GM23338 (cell line): ENCODE measurements around the gene APP. TPM values are rescaled to one million over a fixed set of nuclear protein-coding genes. Genes with fewer than 3 reads are reported as not detected.

ENCODE experiments used
- ATAC-seq: fragments of 200-7000 bp; cut with Tn5 transposase; 3 replicates; pipeline ENCODE4 v1.9.1; 2020
- DNase-seq: peaks from one replicate; pipeline ENCODE4 v3.0.0-alpha.2; 2015; ENCODE audit warnings: low spot score
- H2AFZ ChIP-seq: fragments of 200-600 bp; sonication (generic); 2 replicates; pipeline ENCODE4 v1.8.0; 2016; ENCODE audit warnings: antibody characterized with exemption, mild to moderate bottlenecking, moderate library complexity
- H3F3A ChIP-seq: fragments of 200-600 bp; sonication (generic); replicated peaks from 2 replicates; pipeline ENCODE4 v1.8.0; 2017; ENCODE audit warnings: antibody characterized with exemption, mixed run types, low read depth
- H3K27ac ChIP-seq: fragments of 200-600 bp; sonication (generic); 2 replicates; pipeline ENCODE4 v1.6.1; 2016; ENCODE audit warnings: low read depth
- H3K27me3 ChIP-seq: fragments of 200-600 bp; sonication (generic); 2 replicates; pipeline ENCODE4 v1.8.0; 2016; ENCODE audit warnings: mild to moderate bottlenecking, mixed run types, moderate library complexity; ENCODE audit not compliant: insufficient read depth
- H3K36me3 ChIP-seq: fragments of 200-600 bp; sonication (generic); 2 replicates; pipeline ENCODE4 v1.8.0; 2016; ENCODE audit warnings: mild to moderate bottlenecking; ENCODE audit not compliant: insufficient read depth
- H3K4me1 ChIP-seq: fragments of 200-600 bp; sonication (generic); 2 replicates; pipeline ENCODE4 v1.8.0; 2016; ENCODE audit warnings: mild to moderate bottlenecking, moderate library complexity; ENCODE audit not compliant: insufficient read depth
- H3K4me2 ChIP-seq: fragments of 200-600 bp; sonication (generic); 2 replicates; pipeline ENCODE4 v1.7.1; 2017; ENCODE audit warnings: mixed run types
- H3K4me3 ChIP-seq: fragments of 200-600 bp; sonication (generic); 2 replicates; pipeline ENCODE4 v1.6.1; 2016; ENCODE audit warnings: mixed run types
- H3K79me2 ChIP-seq: fragments of 200-600 bp; sonication (generic); replicated peaks from 2 replicates; pipeline ENCODE4 v1.8.0; 2017; ENCODE audit warnings: mild to moderate bottlenecking; ENCODE audit not compliant: insufficient read depth
- H3K9me2 ChIP-seq: fragments of 200-600 bp; sonication (generic); 2 replicates; pipeline ENCODE4 v1.8.0; 2017; ENCODE audit not compliant: insufficient read depth
- H4K20me1 ChIP-seq: fragments of 200-600 bp; sonication (generic); replicated peaks from 2 replicates; pipeline ENCODE4 v1.8.0; 2017; ENCODE audit warnings: mild to moderate bottlenecking; ENCODE audit not compliant: insufficient read depth
- H3K27ac Mint-ChIP-seq: 2 replicates; pipeline ENCODE4 v1.8.0; 2020; ENCODE audit warnings: inconsistent platforms, mild to moderate bottlenecking, moderate library complexity, mixed read lengths
- H3K27me3 Mint-ChIP-seq: 3 replicates; pipeline ENCODE4 v1.8.0; 2022; ENCODE audit warnings: low read depth, mild to moderate bottlenecking, moderate library complexity, mixed read lengths, inconsistent platforms; ENCODE audit not compliant: insufficient read depth, poor library complexity
- H3K36me3 Mint-ChIP-seq: 3 replicates; pipeline ENCODE4 v1.8.0; 2021; ENCODE audit warnings: low read depth, mild to moderate bottlenecking, inconsistent platforms, moderate library complexity, mixed read lengths
- H3K4me1 Mint-ChIP-seq: 3 replicates; pipeline ENCODE4 v1.8.0; 2020; ENCODE audit warnings: mild to moderate bottlenecking, inconsistent platforms, mixed read lengths
- H3K4me3 Mint-ChIP-seq: 3 replicates; pipeline ENCODE4 v1.8.0; 2021; ENCODE audit warnings: moderate library complexity, mild to moderate bottlenecking, inconsistent platforms, mixed read lengths
- H3K9me3 Mint-ChIP-seq: 3 replicates; pipeline ENCODE4 v1.8.0; 2020; ENCODE audit warnings: moderate library complexity, mild to moderate bottlenecking, inconsistent platforms, mixed read lengths
- CREB1 ChIP-seq: fragments of 250-450 bp; sonication (Bioruptor Pico); IDR thresholded peaks from 2 replicates; pipeline ENCODE4 v1.5.0; 2020; ENCODE audit warnings: low read depth, mild to moderate bottlenecking, moderate library complexity
- CTCF ChIP-seq, 2 experiments: fragments of 200-600 bp in 1 of 2; sonication (generic) in 1 of 2; conservative IDR thresholded peaks; 2 replicates each; pipeline versions ENCODE4 v1.5.1 to v1.6.1; 2016 to 2017; ENCODE audit warnings: antibody characterized with exemption in 2 of 2, low read depth in 2 of 2, mild to moderate bottlenecking in 2 of 2, moderate library complexity in 1 of 2
- ETS1 ChIP-seq: IDR thresholded peaks from 2 replicates; pipeline ENCODE4 v1.6.1; 2016; ENCODE audit warnings: antibody characterized with exemption
- EZH2 ChIP-seq: fragments of 200-600 bp; sonication (generic); IDR thresholded peaks from one replicate; pipeline ENCODE4 v1.8.0; 2017; ENCODE audit warnings: antibody characterized with exemption, mild to moderate bottlenecking, low read depth; ENCODE audit not compliant: unreplicated experiment
- EZH2phosphoT487 ChIP-seq: fragments of 200-600 bp; sonication (generic); IDR thresholded peaks from one replicate; pipeline ENCODE4 v1.8.1; 2018; ENCODE audit warnings: antibody characterized with exemption; ENCODE audit not compliant: unreplicated experiment
- JUNB ChIP-seq: IDR thresholded peaks from one replicate; pipeline ENCODE4 v1.6.1; 2016; ENCODE audit warnings: antibody characterized with exemption; ENCODE audit not compliant: unreplicated experiment
- NANOG ChIP-seq: IDR thresholded peaks from 2 replicates; pipeline ENCODE4 v1.6.1; 2016; ENCODE audit warnings: antibody characterized with exemption, borderline replicate concordance
- POLR2AphosphoS5 ChIP-seq: IDR thresholded peaks from 2 replicates; pipeline ENCODE4 v1.6.1; 2016; ENCODE audit warnings: antibody characterized with exemption, low read depth
- REST ChIP-seq: IDR thresholded peaks from one replicate; pipeline ENCODE4 v1.6.1; 2018; ENCODE audit warnings: antibody characterized with exemption; ENCODE audit not compliant: unreplicated experiment
- STAT1 ChIP-seq: IDR thresholded peaks from one replicate; pipeline ENCODE4 v1.6.1; 2016; ENCODE audit warnings: antibody characterized with exemption; ENCODE audit not compliant: unreplicated experiment
- ZNF114 ChIP-seq: fragments of 250-450 bp; sonication (Bioruptor Pico); IDR thresholded peaks from 2 replicates; pipeline ENCODE4 v1.5.0; 2020; ENCODE audit warnings: mild to moderate bottlenecking, moderate library complexity
- ZNF331 ChIP-seq: fragments of 250-450 bp; sonication (Bioruptor Pico); IDR thresholded peaks from 2 replicates; pipeline ENCODE4 v1.5.0; 2020; ENCODE audit warnings: low read depth, mild to moderate bottlenecking, moderate library complexity
- polyA plus RNA-seq: library from polyadenylated mRNA; unstranded; fragments of >200 nt; fragmentation: Nextera tagmentation; extraction: Ambion mirVana; gene quantifications from 2 replicates; pipeline ENCODE4 v1.2.1, GENCODE V29; 2016
- total RNA-seq: library from RNA; depleted of rRNA; stranded (reverse); fragments of >200 nt; shearing (Covaris generic); gene quantifications from 2 replicates; pipeline ENCODE4 v1.2.3, GENCODE V29; 2014

Gene APP
- total and polyA plus RNA-seq, 2 experiments from 2014 or later = 69.4 to 444 TPM

GRCh38 chr21:26194811-26195251 lies 24.3 kb upstream of the APP start:
- H3K4me1 Mint-ChIP-seq = no peaks in the 10 kb centered on the region
- no peaks in the 10 kb centered on the region for H3K27me3 Mint-ChIP-seq
- Histone ChIP-seq H3K4me2 (no peak overlapping the region), H2AFZ (peak overlapping the region; percentile 67; the same call in 1 of the 2 replicates), H3K27me3 (no peaks in the 10 kb centered on the region), H3K36me3 (no peaks in the 10 kb centered on the region), H4K20me1 (no peaks in the 10 kb centered on the region), H3K27ac (no peak overlapping the region), H3F3A (no peaks in the 10 kb centered on the region), H3K4me1 (no peaks in the 10 kb centered on the region), H3K9me2 (no peaks in the 10 kb centered on the region), H3K79me2 (no peaks in the 10 kb centered on the region), H3K4me3 (no peak overlapping the region)
- ATAC-seq (no peak), DNase-seq (no peak)
- 0 out of 3 replicates have a peak, but pooled peaks cover 6% of the 10 kb centered on the region for H3K36me3 Mint-ChIP-seq
- H3K27ac Mint-ChIP-seq = no peak overlapping the region
- TF ChIP-seq JUNB (no peak), ETS1 (no peak), REST (no peak), POLR2AphosphoS5 (no peak), EZH2phosphoT487 (no peak), STAT1 (no peak), ZNF114 (CRISPR knock-in tag) (no peak), CTCF (conservative IDR thresholded peaks at IDR 0.05; ENCODE audit: low read depth in 2 of 2) (no peak), ZNF331 (no peak)
- H3K4me3 Mint-ChIP-seq = no peak overlapping the region
- H3K9me3 Mint-ChIP-seq = peaks cover 7% of the 10 kb centered on the region; the same call in 2 of the 3 replicates

- Histone ChIP-seq H4K20me1 (no peaks in the 10 kb centered on the region), H3K4me2 (no peak overlapping the region), H2AFZ (no peak overlapping the region), H3K4me1 (no peaks in the 10 kb centered on the region), H3F3A (no peaks in the 10 kb centered on the region), H3K9me2 (no peaks in the 10 kb centered on the region), H3K4me3 (no peak overlapping the region), H3K27me3 (no peaks in the 10 kb centered on the region), H3K27ac (no peak overlapping the region), H3K36me3 (no peaks in the 10 kb centered on the region), H3K79me2 (no peaks in the 10 kb centered on the region)
- Mint-ChIP-seq H3K27me3 (no peaks in the 10 kb centered on the region), H3K4me3 (no peak overlapping the region), H3K27ac (no peak overlapping the region), H3K36me3 (0 out of 3 replicates have a peak, but pooled peaks cover 6% of the 10 kb centered on the region), H3K4me1 (no peaks in the 10 kb centered on the region), H3K9me3 (peaks cover 7% of the 10 kb centered on the region; the same call in 2 of the 3 replicates)
- DNase-seq (no peak), ATAC-seq (no peak)
- TF ChIP-seq NANOG (no peak), EZH2 (no peak), EZH2phosphoT487 (no peak), CTCF (conservative IDR thresholded peaks at IDR 0.05; ENCODE audit: low read depth in 2 of 2) (no peak), CREB1 (CRISPR knock-in tag) (no peak), POLR2AphosphoS5 (no peak), ETS1 (no peak)
Measured at GRCh38 chr21:26194326-26194725, 23.8 kb upstream of the APP start.
